ENCODE data around the gene SAMD8.

DNA sequence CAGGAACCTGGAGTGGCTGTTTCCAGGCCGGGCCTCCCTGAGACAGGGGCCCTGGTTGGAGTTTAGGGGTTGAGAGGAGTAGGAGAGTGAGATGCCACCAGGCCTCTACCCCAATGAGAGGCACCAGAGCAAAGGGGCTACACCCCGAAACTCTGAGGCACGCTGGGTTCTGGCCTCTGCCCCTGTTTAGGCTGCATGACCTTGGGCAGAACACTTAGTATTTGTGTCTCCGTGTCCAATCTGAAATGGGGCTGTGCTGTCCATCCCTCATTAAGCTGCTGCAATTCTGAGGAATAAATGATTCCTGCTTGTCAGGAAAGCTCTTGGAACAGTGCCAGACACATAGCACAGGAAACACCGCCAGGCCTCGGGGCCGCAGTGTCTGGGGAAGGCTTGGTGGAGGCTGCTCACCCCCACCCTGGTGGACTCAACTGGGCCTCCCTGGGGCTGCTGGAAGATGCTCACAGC is 40.5 kb upstream of the SAMD8 start:
- TF ChIP-seq, protein P1, sequence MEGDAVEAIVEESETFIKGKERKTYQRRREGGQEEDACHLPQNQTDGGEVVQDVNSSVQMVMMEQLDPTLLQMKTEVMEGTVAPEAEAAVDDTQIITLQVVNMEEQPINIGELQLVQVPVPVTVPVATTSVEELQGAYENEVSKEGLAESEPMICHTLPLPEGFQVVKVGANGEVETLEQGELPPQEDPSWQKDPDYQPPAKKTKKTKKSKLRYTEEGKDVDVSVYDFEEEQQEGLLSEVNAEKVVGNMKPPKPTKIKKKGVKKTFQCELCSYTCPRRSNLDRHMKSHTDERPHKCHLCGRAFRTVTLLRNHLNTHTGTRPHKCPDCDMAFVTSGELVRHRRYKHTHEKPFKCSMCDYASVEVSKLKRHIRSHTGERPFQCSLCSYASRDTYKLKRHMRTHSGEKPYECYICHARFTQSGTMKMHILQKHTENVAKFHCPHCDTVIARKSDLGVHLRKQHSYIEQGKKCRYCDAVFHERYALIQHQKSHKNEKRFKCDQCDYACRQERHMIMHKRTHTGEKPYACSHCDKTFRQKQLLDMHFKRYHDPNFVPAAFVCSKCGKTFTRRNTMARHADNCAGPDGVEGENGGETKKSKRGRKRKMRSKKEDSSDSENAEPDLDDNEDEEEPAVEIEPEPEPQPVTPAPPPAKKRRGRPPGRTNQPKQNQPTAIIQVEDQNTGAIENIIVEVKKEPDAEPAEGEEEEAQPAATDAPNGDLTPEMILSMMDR (IDR thresholded peaks at IDR 0.05), result no peak
- TF ChIP-seq EP300 (IDR thresholded peaks at IDR 0.05), result no peak

Measured in sigmoid colon (tissue), 4 donors.